Measurements from ENCODE around the gene DNAH11.
"Not testable (repeated sequence)": the region's sequence is repeated elsewhere in the genome, so short reads cannot be mapped to it uniquely, and the experiment has no call there.

The DNAH11 gene

GRCh38 chr7:21719846-21720245 is 177.0 kb downstream of the DNAH11 start:
- no peak for DNase-seq

- no peak for DNase-seq
These were observed 179.5 kb downstream of the DNAH11 start for GRCh38 chr7:21722371-21722770.

- no peak for DNase-seq
These were observed 181.7 kb downstream of the DNAH11 start for GRCh38 chr7:21724562-21724961.

- DNase-seq, result no peak
These were observed 187.6 kb downstream of the DNAH11 start for GRCh38 chr7:21730399-21730798.

GRCh38 chr7:21731977-21732376 is 189.1 kb downstream of the DNAH11 start:
- no peak for DNase-seq

GRCh38 chr7:21732956-21733355 is 190.1 kb downstream of the DNAH11 start:
- DNase-seq, result not testable (repeated sequence)

GRCh38 chr7:21733837-21734236 is 191.0 kb downstream of the DNAH11 start:
- no peak for DNase-seq

GRCh38 chr7:21743493-21743892 is 200.7 kb downstream of the DNAH11 start:
- no peak for DNase-seq

GRCh38 chr7:21746949-21747348 is 204.1 kb downstream of the DNAH11 start:
- DNase-seq, result no peak

- no peak for DNase-seq
These were observed 205.0 kb downstream of the DNAH11 start for GRCh38 chr7:21747806-21748205.

GRCh38 chr7:21749378-21749777 is 206.5 kb downstream of the DNAH11 start:
- DNase-seq, result no peak

- no peak for DNase-seq
These were observed 210.2 kb downstream of the DNAH11 start for GRCh38 chr7:21753071-21753470.

GRCh38 chr7:21754963-21755362 is 212.1 kb downstream of the DNAH11 start:
- DNase-seq, result no peak

GRCh38 chr7:21757537-21758282 is 214.9 kb downstream of the DNAH11 start:
- no peak for DNase-seq

GRCh38 chr7:21758286-21758685 is 215.4 kb downstream of the DNAH11 start:
- DNase-seq, result no peak

- no peak for DNase-seq
These were observed 219.6 kb downstream of the DNAH11 start for GRCh38 chr7:21762469-21762868.

- no peak for DNase-seq
These were observed 221.0 kb downstream of the DNAH11 start for GRCh38 chr7:21763818-21764217.

GRCh38 chr7:21766218-21766617 is 223.4 kb downstream of the DNAH11 start:
- DNase-seq, result no peak

- peak; percentile 6 to 7 for DNase-seq
These were observed 224.6 kb downstream of the DNAH11 start for GRCh38 chr7:21767300-21767900.

- DNase-seq, result no peak
These were observed 225.4 kb downstream of the DNAH11 start for GRCh38 chr7:21768279-21768678.

GRCh38 chr7:21771266-21771665 is 228.4 kb downstream of the DNAH11 start:
- DNase-seq, result no peak

GRCh38 chr7:21771906-21772610 is 229.2 kb downstream of the DNAH11 start:
- no peak for DNase-seq

- no peak for DNase-seq
These were observed 230.5 kb downstream of the DNAH11 start for GRCh38 chr7:21773326-21773725.

GRCh38 chr7:21777921-21778320 is 235.1 kb downstream of the DNAH11 start:
- no peak for DNase-seq

All from CD4-positive, alpha-beta T cell treated with Interleukin-1 beta for 1 hour (primary cell).